HepG2 (cell line): ENCODE results near the gene USF2. TPM values are rescaled to one million over a fixed set of nuclear protein-coding genes. Genes with fewer than 3 reads are reported as not detected.

Experiments
- ATAC-seq: fragments of 200-7000 bp; cut with Tn5 transposase; 3 replicates; pipeline ENCODE4 v1.9.1; 2020; ENCODE audit warnings: mild to moderate bottlenecking, moderate library complexity
- BruUV-seq: library from RNA; stranded (reverse); fragments of 400-500 nt; replicated peaks from 2 replicates; lab custom pipeline; 2021; lab: Mats Ljungman, UMichigan
- CTCF ChIA-PET: fragments of 300-600 bp; formaldehyde crosslinking; extraction: SDS; loops from one replicate; lab custom pipeline; 2021; ENCODE audit warnings: low total read pairs, inconsistent platforms, low intra/inter-chr PET ratio; lab: Yijun Ruan, JAX
- POLR2A ChIA-PET: fragments of 350-600 bp; sonication (Branson Sonifier 250); formaldehyde crosslinking; loops from one replicate; lab custom pipeline; 2020; ENCODE audit warnings: antibody characterized with exemption, inconsistent platforms; lab: Yijun Ruan, JAX
- DNase-seq: peaks from one replicate; pipeline ENCODE4 v3.0.0-alpha.2; 2015; ENCODE audit warnings: low spot score
- FAIRE-seq: peaks from 3 replicates; lab custom pipeline; 2011; peaks lifted over from hg19 to GRCh38; lab: Jason Lieb, UNC
- H2AFZ ChIP-seq: one replicate; pipeline ENCODE4 v1.6.1; 2011; ENCODE audit warnings: low read length, inconsistent platforms
- H3K27ac ChIP-seq: fragments of 300-600 bp; 3 replicates; pipeline ENCODE4 v1.8.0; 2011; ENCODE audit warnings: mixed run types, mild to moderate bottlenecking, mixed read lengths, low read length, inconsistent platforms; ENCODE audit not compliant: insufficient read depth; ENCODE audit errors: extremely low read length
- H3K27me3 ChIP-seq, 2 experiments: fragments of 200-600 bp in 1 of 2; 2 replicates in 1 of 2; 3 replicates in 1 of 2; pipeline versions ENCODE4 v1.6.0 to v1.8.0; 2011; ENCODE audit warnings: low read length in 2 of 2, mild to moderate bottlenecking in 2 of 2, moderate library complexity in 2 of 2, inconsistent platforms in 1 of 2; ENCODE audit not compliant: insufficient read depth in 2 of 2, control insufficient read depth in 1 of 2
- H3K36me3 ChIP-seq, 2 experiments: fragments of 200-600 bp in 1 of 2; replicated peaks in 1 of 2; 2 replicates in 1 of 2; 3 replicates in 1 of 2; pipeline versions ENCODE4 v1.5.1 to v1.8.0; 2011; ENCODE audit warnings: low read length in 2 of 2, inconsistent platforms in 1 of 2; ENCODE audit not compliant: insufficient read depth in 2 of 2, control insufficient read depth in 1 of 2
- H3K4me1 ChIP-seq: 2 replicates; pipeline ENCODE4 v1.5.1; 2012; ENCODE audit warnings: low read length, inconsistent platforms; ENCODE audit not compliant: insufficient read depth
- H3K4me2 ChIP-seq: 2 replicates; pipeline ENCODE4 v1.6.0; 2011; ENCODE audit warnings: low read depth, low read length, inconsistent platforms
- H3K4me3 ChIP-seq, 3 experiments: fragments of 200-600 bp in 1 of 3; sonication (generic), shearing (Covaris generic) in 1 of 3; replicated peaks in 1 of 3; 2 replicates each; pipeline ENCODE4 v1.5.1; 2011 to 2016; ENCODE audit warnings: low read length in 3 of 3, inconsistent platforms in 2 of 3, low read depth in 2 of 3, mild to moderate bottlenecking in 2 of 3, control low read depth in 1 of 3, mixed read lengths in 1 of 3; ENCODE audit not compliant: insufficient read depth in 1 of 3
- H3K79me2 ChIP-seq: one replicate; pipeline ENCODE4 v1.6.1; 2011; ENCODE audit warnings: low read length, inconsistent platforms; ENCODE audit not compliant: insufficient read depth
- H3K9ac ChIP-seq: 2 replicates; pipeline ENCODE4 v1.6.0; 2011; ENCODE audit warnings: mild to moderate bottlenecking, low read depth, low read length, inconsistent platforms; ENCODE audit not compliant: insufficient read depth
- H3K9me3 ChIP-seq: 2 replicates; pipeline ENCODE4 v1.5.1; 2012; ENCODE audit warnings: mild to moderate bottlenecking, low read length
- H4K20me1 ChIP-seq: 2 replicates; pipeline ENCODE4 v1.6.0; 2011; ENCODE audit warnings: inconsistent platforms, mild to moderate bottlenecking, low read length, moderate library complexity; ENCODE audit not compliant: insufficient read depth
- ATF3 ChIP-seq: sonication (generic); formaldehyde crosslinking; IDR thresholded peaks from 2 replicates; pipeline ENCODE4 v1.4.0; 2020; ENCODE audit warnings: missing genetic modification reagents
- ATF7-NPFF ChIP-seq: sonication (generic); formaldehyde crosslinking; IDR thresholded peaks from 2 replicates; pipeline ENCODE4 v1.8.1; 2023; ENCODE audit warnings: mild to moderate bottlenecking, low read depth, missing genetic modification reagents, moderate library complexity
- BCL6 ChIP-seq: IDR thresholded peaks from 2 replicates; pipeline ENCODE4 v1.6.1; 2016; ENCODE audit warnings: missing genetic modification reagents, missing compliant biosample characterization
- CBX1 ChIP-seq: IDR thresholded peaks from one replicate; pipeline ENCODE4 v1.6.1; 2016; ENCODE audit warnings: antibody characterized with exemption, low read depth
- E2F2 ChIP-seq: sonication (generic); formaldehyde crosslinking; IDR thresholded peaks from 2 replicates; pipeline ENCODE4 v1.4.0; 2020; ENCODE audit warnings: missing genetic modification reagents, borderline replicate concordance
- FOXO4 ChIP-seq: sonication (generic); formaldehyde crosslinking; conservative IDR thresholded peaks from 2 replicates; pipeline ENCODE4 v1.8.1; 2023; ENCODE audit warnings: missing genetic modification reagents
- PLSCR1 ChIP-seq: sonication (generic); formaldehyde crosslinking; IDR thresholded peaks from 2 replicates; pipeline ENCODE4 v1.5.0; 2020; ENCODE audit warnings: missing genetic modification reagents, mild to moderate bottlenecking, borderline replicate concordance
- SMAD1 ChIP-seq: sonication (generic); formaldehyde crosslinking; IDR thresholded peaks from 2 replicates; pipeline ENCODE4 v1.4.0; 2020; ENCODE audit warnings: missing genetic modification reagents, low read depth, mild to moderate bottlenecking, borderline replicate concordance
- ZNF3 ChIP-seq: IDR thresholded peaks from 2 replicates; pipeline ENCODE4 v1.7.0; 2017; ENCODE audit warnings: inconsistent platforms
- ZNF652 ChIP-seq: IDR thresholded peaks from 2 replicates; pipeline ENCODE4 v1.6.1; 2016; ENCODE audit warnings: low read depth, borderline replicate concordance
- ZNF691 ChIP-seq: sonication (generic); formaldehyde crosslinking; IDR thresholded peaks from 2 replicates; pipeline ENCODE4 v1.4.0; 2020; ENCODE audit warnings: missing genetic modification reagents, low read depth, mild to moderate bottlenecking, borderline replicate concordance
- WGBS: methylation state at CpG from one replicate; pipeline ENCODE4 v1.1.6; 2017; ENCODE audit warnings: low lambda C conversion rate; 5-methylcytosine and 5-hydroxymethylcytosine counted together
- in situ Hi-C: cut with HindIII; loops from 2 replicates; pipeline ENCODE4 v1.10.0; 2017; ENCODE audit warnings: low pct_unique_long_range_greater_than_20kb; ENCODE audit not compliant: extremely low pct_ligation_motif_present
- intact Hi-C: fragments of 100-400 bp; cut with micrococcal nuclease; formaldehyde crosslinking; loops from one replicate; pipeline ENCODE4 v1.10.0; 2022; ENCODE audit not compliant: unreplicated experiment
- polyA plus RNA-seq, 8 experiments: library from polyadenylated mRNA; depleted of rRNA in 3 of 8; stranded (reverse) in 7 of 8; unstranded in 1 of 8; fragments of >200 nt; fragmentation: Illumina TruSeq in 4 of 8; extraction: Trizol in 4 of 8; gene quantifications; 2 replicates each; pipeline versions ENCODE4 v1.2.1 to v1.2.3, GENCODE V29; 2011 to 2016; ENCODE audit warnings: low read depth in 4 of 8, missing spikeins in 1 of 8, mixed read lengths in 1 of 8; ENCODE audit not compliant: insufficient read depth in 1 of 8
- total RNA-seq, 5 experiments: library from RNA; depleted of rRNA; stranded (reverse); fragments of >200 nt; fragmentation: Illumina TruSeq; extraction: Trizol; gene quantifications; 2 replicates each; pipeline ENCODE4 v1.2.3, GENCODE V29; 2016; ENCODE audit warnings: low read depth in 1 of 5

Gene USF2
- total and polyA plus RNA-seq, 2 of the 13 experiments (the other 11 are each of a cell fraction or from before 2014, with no cell fraction given): 54.9 to 106 TPM

- H3K79me2 ChIP-seq: no peaks in the 10 kb centered on the region
- no peak for TF ChIP-seq E2F2
- no peak for TF ChIP-seq PLSCR1 (CRISPR knock-in tag)
- 0 out of 2 replicates have a peak, but pooled peaks have one; percentile 8 for TF ChIP-seq BCL6 (CRISPR knock-in tag)
- TF ChIP-seq, all 625 proteins: peak for 1
- no peak for DNase-seq
- no peaks in the 10 kb centered on the region for H3K9me3 ChIP-seq
- peaks cover 6 to 46% of the 10 kb centered on the region in 2 experiments for H3K27me3 ChIP-seq
- peak; percentile 47 for ATAC-seq
- H3K4me3 ChIP-seq: no peak overlapping the region
- H3K36me3 ChIP-seq: no peaks in the 10 kb centered on the region
- peaks cover 60% of the 10 kb centered on the region for H3K4me1 ChIP-seq
- intact Hi-C loops (no loop called here), in situ Hi-C loops (no loop called here)
- no peak overlapping the region for H3K27ac ChIP-seq
- H3K4me2 ChIP-seq: peak overlapping the region; percentile 25; the same call in 1 of the 2 replicates
- no peak for FAIRE-seq
- 18% methylated on average over 6 of the region's 6 CpGs for WGBS
- H2AFZ ChIP-seq: no peak overlapping the region
- H4K20me1 ChIP-seq: no peaks in the 10 kb centered on the region
- CTCF ChIA-PET: no interaction called here
- POLR2A ChIA-PET: interaction anchor here (1.0 to 2.3 kb wide), 2 partner anchors 9 to 11 kb away, joined by 4 to 9 read pairs; partner anchors contain the start of gene HAMP
- BruUV-seq: no TSS peak
- no peak overlapping the region for H3K9ac ChIP-seq
These were observed 22.5 kb downstream of the USF2 start for GRCh38 chr19:35291259-35291658.

- H3K79me2 ChIP-seq: no peaks in the 10 kb centered on the region
- no peak within 1 kb of the TSS for H3K4me3 ChIP-seq
- intact Hi-C loops: no loop called here
- FAIRE-seq: no peak
- H2AFZ ChIP-seq: no peak within 1 kb of the TSS
- CTCF ChIA-PET: no interaction called here
- BruUV-seq: no TSS peak
- DNase-seq: no peak
- no peaks in the 10 kb centered on the region for H3K9me3 ChIP-seq
- H3K27me3 ChIP-seq: peaks cover 6 to 46% of the 10 kb centered on the region in 2 experiments
- no peaks in the 10 kb centered on the region for H3K36me3 ChIP-seq
- 33% methylated on average over 9 of the region's 12 CpGs for WGBS
- H3K9ac ChIP-seq: no peak within 1 kb of the TSS
- in situ Hi-C loops: no loop called here
- POLR2A ChIA-PET: interaction anchor here (2.3 kb wide), 1 partner anchor 11 kb away, joined by 9 read pairs; no protein-coding TSS in a partner anchor
- peak within 1 kb of the TSS; percentile 25; the same call in 1 of the 2 replicates for H3K4me2 ChIP-seq
- H3K4me1 ChIP-seq: peaks cover 66% of the 10 kb centered on the region
- H4K20me1 ChIP-seq: no peaks in the 10 kb centered on the region
- H3K27ac ChIP-seq: no peak within 1 kb of the TSS
- ATAC-seq: no peak
- no peak for TF ChIP-seq SMAD1
- TF ChIP-seq ZNF691 (CRISPR knock-in tag): no peak
- no peak for TF ChIP-seq ZNF652 (CRISPR knock-in tag)
- no peak for TF ChIP-seq CBX1
- TF ChIP-seq FOXO4 (CRISPR knock-in tag): no peak
- no peak for TF ChIP-seq ATF3
- TF ChIP-seq ATF7-NPFF (CRISPR knock-in tag): no peak
- TF ChIP-seq ZNF3 (CRISPR knock-in tag): no peak
These were observed 23.2 kb downstream of the USF2 start, which contains the start of gene MAG for GRCh38 chr19:35291916-35292315. Gene MAG (plus strand): TSS chr19:35292161. CDS start chr19:35295409, 3,248 bp downstream.
